SK-N-SH (cell line): Measurements from ENCODE around the gene MOCOS. TPM values are rescaled to one million over a fixed set of nuclear protein-coding genes. Genes with fewer than 3 reads are reported as not detected.

ENCODE experiments used
- CTCF ChIA-PET: fragments of 300-600, 350-600 bp; formaldehyde crosslinking; extraction: SDS; loops from one replicate; lab custom pipeline; 2021; lab: Yijun Ruan, JAX
- POLR2A ChIA-PET: fragments of 350-600 bp; sonication (Branson Sonifier 250); formaldehyde crosslinking; extraction: SDS; loops from one replicate; lab custom pipeline; 2020; ENCODE audit warnings: antibody characterized with exemption, inconsistent platforms; lab: Yijun Ruan, JAX
- DNase-seq: peaks from one replicate; pipeline ENCODE4 v3.0.0; 2012
- H2AFZ ChIP-seq: fragments of 200-600 bp; sonication (generic); 2 replicates; pipeline ENCODE4 v1.8.1; 2016; ENCODE audit warnings: antibody characterized with exemption, mild to moderate bottlenecking, low read depth
- H3F3A ChIP-seq: fragments of 200-600 bp; sonication (generic); replicated peaks from 2 replicates; pipeline ENCODE3; 2016; ENCODE audit warnings: antibody characterized with exemption, mild to moderate bottlenecking; ENCODE audit not compliant: insufficient read depth
- H3K27ac ChIP-seq, 2 experiments: fragments of 200-500 bp in 1 of 2; fragments of 200-600 bp in 1 of 2; sonication (Bioruptor generic) in 1 of 2; sonication (generic), shearing (Covaris generic) in 1 of 2; 2 replicates each; pipeline versions ENCODE4 v1.5.1 to v1.6.1; 2014 to 2016; ENCODE audit warnings: low read depth in 2 of 2, inconsistent platforms in 1 of 2, low read length in 1 of 2, mild to moderate bottlenecking in 1 of 2, mixed read lengths in 1 of 2
- H3K27me3 ChIP-seq: fragments of 200-600 bp; sonication (generic), shearing (Covaris generic); 2 replicates; pipeline ENCODE4 v1.6.1; 2016; ENCODE audit warnings: mixed run types; ENCODE audit not compliant: insufficient read depth
- H3K36me3 ChIP-seq, 2 experiments: fragments of 200-500 bp in 1 of 2; fragments of 200-600 bp in 1 of 2; sonication (Bioruptor generic) in 1 of 2; sonication (generic) in 1 of 2; replicated peaks in 1 of 2; 2 replicates each; pipeline versions ENCODE3 to v1.5.1; 2014 to 2016; ENCODE audit warnings: low read length in 1 of 2, mild to moderate bottlenecking in 1 of 2; ENCODE audit not compliant: insufficient read depth in 2 of 2, control insufficient read depth in 1 of 2
- H3K4me1 ChIP-seq, 2 experiments: fragments of 200-500 bp in 1 of 2; fragments of 200-600 bp in 1 of 2; sonication (Bioruptor generic) in 1 of 2; sonication (generic), shearing (Covaris generic) in 1 of 2; 2 replicates each; pipeline versions ENCODE4 v1.5.1 to v1.6.1; 2014 to 2016; ENCODE audit warnings: low read depth in 1 of 2, low read length in 1 of 2, mixed run types in 1 of 2; ENCODE audit not compliant: insufficient read depth in 2 of 2, control insufficient read depth in 1 of 2
- H3K4me2 ChIP-seq: fragments of 200-600 bp; sonication (generic), shearing (Covaris generic); 2 replicates; pipeline ENCODE4 v1.6.1; 2017; ENCODE audit warnings: mixed run types
- H3K4me3 ChIP-seq, 2 experiments: fragments of 200-500 bp in 1 of 2; fragments of 200-600 bp in 1 of 2; sonication (Bioruptor generic) in 1 of 2; sonication (generic), shearing (Covaris generic) in 1 of 2; 2 replicates each; pipeline versions ENCODE4 v1.5.1 to v1.8.1; 2014 to 2016; ENCODE audit warnings: low read depth in 2 of 2, inconsistent platforms in 1 of 2, low read length in 1 of 2, mild to moderate bottlenecking in 1 of 2, mixed read lengths in 1 of 2, moderate library complexity in 1 of 2
- H3K79me2 ChIP-seq: fragments of 200-600 bp; sonication (generic); 2 replicates; pipeline ENCODE4 v1.8.1; 2017; ENCODE audit warnings: mild to moderate bottlenecking; ENCODE audit not compliant: insufficient read depth
- H3K9ac ChIP-seq: fragments of 200-600 bp; sonication (generic); 2 replicates; pipeline ENCODE4 v1.6.1; 2017; ENCODE audit warnings: mixed run types
- H3K9me2 ChIP-seq: fragments of 200-600 bp; sonication (generic); 2 replicates; pipeline ENCODE4 v1.6.1; 2017; ENCODE audit warnings: mixed run types
- H3K9me3 ChIP-seq: fragments of 200-600 bp; sonication (generic); 2 replicates; pipeline ENCODE4 v1.6.1; 2017; ENCODE audit warnings: mixed run types, mild to moderate bottlenecking, moderate library complexity
- H4K20me1 ChIP-seq: fragments of 200-600 bp; sonication (generic); 2 replicates; pipeline ENCODE4 v1.6.1; 2017; ENCODE audit warnings: mild to moderate bottlenecking, mixed run types; ENCODE audit not compliant: insufficient read depth
- EP300 ChIP-seq, 2 experiments: IDR thresholded peaks; 2 replicates each; pipeline versions ENCODE4 v1.4.0 to v1.6.1; 2012; ENCODE audit warnings: borderline replicate concordance in 1 of 2, low read depth in 1 of 2, low read length in 1 of 2
- EZH2phosphoT487 ChIP-seq: fragments of 200-600 bp; sonication (generic); IDR thresholded peaks from 2 replicates; pipeline ENCODE4 v1.6.1; 2017; ENCODE audit warnings: low read depth, mixed run types, mild to moderate bottlenecking, antibody characterized with exemption, moderate library complexity, borderline replicate concordance
- FOSL2 ChIP-seq: IDR thresholded peaks from 2 replicates; pipeline ENCODE4 v1.4.0; 2012; ENCODE audit warnings: low read depth, mild to moderate bottlenecking, moderate library complexity, borderline replicate concordance
- FOXJ3 ChIP-seq: sonication (generic); formaldehyde crosslinking; IDR thresholded peaks from 2 replicates; pipeline ENCODE4 v1.5.1; 2020; ENCODE audit warnings: mild to moderate bottlenecking, missing genetic modification reagents
- FOXM1 ChIP-seq: IDR thresholded peaks from 2 replicates; pipeline ENCODE4 v1.4.0; 2012; ENCODE audit warnings: low read depth, mild to moderate bottlenecking
- JUND ChIP-seq: IDR thresholded peaks from 2 replicates; pipeline ENCODE4 v1.4.0; 2012
- MEF2A ChIP-seq: IDR thresholded peaks from 2 replicates; pipeline ENCODE4 v1.4.0; 2012; ENCODE audit warnings: low read depth, borderline replicate concordance
- NFIC ChIP-seq: IDR thresholded peaks from 2 replicates; pipeline ENCODE4 v1.4.0; 2012; ENCODE audit warnings: borderline replicate concordance
- NRF1 ChIP-seq: IDR thresholded peaks from 2 replicates; pipeline ENCODE4 v1.6.1; 2012; ENCODE audit warnings: low read depth, mild to moderate bottlenecking, low read length
- POLR2AphosphoS5 ChIP-seq: IDR thresholded peaks from 2 replicates; pipeline ENCODE4 v1.6.1; 2012; ENCODE audit warnings: low read depth, low read length
- RAD21 ChIP-seq: IDR thresholded peaks from 2 replicates; pipeline ENCODE4 v1.6.1; 2012; ENCODE audit warnings: mild to moderate bottlenecking, low read length
- RCOR1 ChIP-seq: fragments of 150-350 bp; IDR thresholded peaks from 2 replicates; pipeline ENCODE4 v1.6.1; 2017; ENCODE audit warnings: antibody characterized with exemption, low read length
- RFX5 ChIP-seq: IDR thresholded peaks from 2 replicates; pipeline ENCODE4 v1.6.1; 2012; ENCODE audit warnings: mild to moderate bottlenecking, improper control_type of control experiment, low read length
- TAF1 ChIP-seq: IDR thresholded peaks from 2 replicates; pipeline ENCODE4 v1.6.1; 2012; ENCODE audit warnings: low read depth, mild to moderate bottlenecking, low read length, moderate library complexity, borderline replicate concordance
- TCF12 ChIP-seq: IDR thresholded peaks from 2 replicates; pipeline ENCODE4 v1.4.0; 2012
- YY1 ChIP-seq: IDR thresholded peaks from 2 replicates; pipeline ENCODE4 v1.4.0; 2012; ENCODE audit warnings: low read depth, mild to moderate bottlenecking
- WGBS: methylation state at CpG from one replicate; pipeline ENCODE4 v1.1.6; 2017; ENCODE audit warnings: low lambda C conversion rate; 5-methylcytosine and 5-hydroxymethylcytosine counted together
- polyA plus RNA-seq, 3 experiments: library from polyadenylated mRNA; depleted of rRNA; stranded (reverse); fragments of >200 nt; gene quantifications; 2 replicates each; pipeline ENCODE4 v1.2.3, GENCODE V29; 2012
- TF ChIP-seq, protein P1 (sequence below): fragments of 150-350 bp; IDR thresholded peaks from 2 replicates; pipeline ENCODE4 v1.6.1; 2016; ENCODE audit warnings: mild to moderate bottlenecking, low read depth, low read length
- TF ChIP-seq, protein P2 (sequence below): fragments of 200-600 bp; sonication (generic); IDR thresholded peaks from 2 replicates; pipeline ENCODE4 v1.6.1; 2017; ENCODE audit warnings: antibody characterized with exemption, mild to moderate bottlenecking, moderate library complexity
- TF ChIP-seq, protein P3 (sequence below): IDR thresholded peaks from 2 replicates; pipeline ENCODE4 v1.6.1; 2012; ENCODE audit warnings: mild to moderate bottlenecking, low read depth, low read length, moderate library complexity

The MOCOS gene
- polyA plus RNA-seq, 1 of the 3 experiments (the other 2 are of a cell fraction): 1.2 TPM

DNA sequence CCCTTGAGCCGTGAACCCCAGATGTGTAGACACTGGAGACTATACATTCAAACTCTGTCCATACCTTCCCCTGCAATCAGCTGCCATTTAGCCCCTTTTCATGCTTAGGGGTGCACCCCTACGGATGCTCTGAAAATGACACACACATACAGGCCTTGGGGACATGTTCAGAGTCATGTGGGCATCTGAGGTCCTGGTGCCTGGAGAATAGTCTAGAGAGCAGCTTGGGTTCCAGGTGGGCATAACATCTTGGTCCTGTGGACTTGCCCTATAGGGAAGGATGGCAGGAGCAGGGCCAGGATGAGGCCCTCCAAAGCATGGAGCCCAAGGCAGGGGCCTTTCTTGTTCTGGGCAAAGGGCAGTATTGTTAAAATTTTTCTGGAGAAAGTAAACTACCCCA, 100.4 kb downstream of the MOCOS start:
- TF ChIP-seq, protein P1, sequence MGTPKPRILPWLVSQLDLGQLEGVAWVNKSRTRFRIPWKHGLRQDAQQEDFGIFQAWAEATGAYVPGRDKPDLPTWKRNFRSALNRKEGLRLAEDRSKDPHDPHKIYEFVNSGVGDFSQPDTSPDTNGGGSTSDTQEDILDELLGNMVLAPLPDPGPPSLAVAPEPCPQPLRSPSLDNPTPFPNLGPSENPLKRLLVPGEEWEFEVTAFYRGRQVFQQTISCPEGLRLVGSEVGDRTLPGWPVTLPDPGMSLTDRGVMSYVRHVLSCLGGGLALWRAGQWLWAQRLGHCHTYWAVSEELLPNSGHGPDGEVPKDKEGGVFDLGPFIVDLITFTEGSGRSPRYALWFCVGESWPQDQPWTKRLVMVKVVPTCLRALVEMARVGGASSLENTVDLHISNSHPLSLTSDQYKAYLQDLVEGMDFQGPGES: no peak
- TF ChIP-seq TCF12 (no peak), NFIC (no peak), EP300 (IDR thresholded peaks at IDR 0.05; ENCODE audit: borderline replicate concordance in 1 of 2, low read depth in 1 of 2, low read length in 1 of 2) (no peak), NRF1 (no peak), RFX5 (no peak), FOXM1 (no peak), RCOR1 (no peak), EZH2phosphoT487 (no peak), TAF1 (no peak), FOSL2 (no peak), POLR2AphosphoS5 (no peak), MEF2A (no peak), YY1 (no peak), JUND (no peak)
- TF ChIP-seq, protein P2, sequence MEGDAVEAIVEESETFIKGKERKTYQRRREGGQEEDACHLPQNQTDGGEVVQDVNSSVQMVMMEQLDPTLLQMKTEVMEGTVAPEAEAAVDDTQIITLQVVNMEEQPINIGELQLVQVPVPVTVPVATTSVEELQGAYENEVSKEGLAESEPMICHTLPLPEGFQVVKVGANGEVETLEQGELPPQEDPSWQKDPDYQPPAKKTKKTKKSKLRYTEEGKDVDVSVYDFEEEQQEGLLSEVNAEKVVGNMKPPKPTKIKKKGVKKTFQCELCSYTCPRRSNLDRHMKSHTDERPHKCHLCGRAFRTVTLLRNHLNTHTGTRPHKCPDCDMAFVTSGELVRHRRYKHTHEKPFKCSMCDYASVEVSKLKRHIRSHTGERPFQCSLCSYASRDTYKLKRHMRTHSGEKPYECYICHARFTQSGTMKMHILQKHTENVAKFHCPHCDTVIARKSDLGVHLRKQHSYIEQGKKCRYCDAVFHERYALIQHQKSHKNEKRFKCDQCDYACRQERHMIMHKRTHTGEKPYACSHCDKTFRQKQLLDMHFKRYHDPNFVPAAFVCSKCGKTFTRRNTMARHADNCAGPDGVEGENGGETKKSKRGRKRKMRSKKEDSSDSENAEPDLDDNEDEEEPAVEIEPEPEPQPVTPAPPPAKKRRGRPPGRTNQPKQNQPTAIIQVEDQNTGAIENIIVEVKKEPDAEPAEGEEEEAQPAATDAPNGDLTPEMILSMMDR: no peak
- Histone ChIP-seq H3K27ac (no peak overlapping the region), H3K9ac (no peak overlapping the region), H3K27me3 (no peaks in the 10 kb centered on the region), H3K4me3 (no peak overlapping the region), H3K9me3 (0 out of 2 replicates have a peak, but pooled peaks cover 7% of the 10 kb centered on the region), H3K36me3 (no peaks in the 10 kb centered on the region), H3K79me2 (no peaks in the 10 kb centered on the region), H3K4me2 (no peak overlapping the region), H3K9me2 (no peaks in the 10 kb centered on the region), H3K4me1 (peaks cover 0 to 3% of the 10 kb centered on the region in 2 experiments; a peak in 1 of 4 replicates), H3F3A (no peaks in the 10 kb centered on the region), H2AFZ (no peak overlapping the region), H4K20me1 (no peaks in the 10 kb centered on the region)
- CTCF ChIA-PET: interaction anchor here (0.9 to 11.3 kb wide), 5 partner anchors 8 to 901 kb away, joined by 3 to 136 read pairs (median 3); no protein-coding TSS in a partner anchor
- WGBS: 51% methylated on average over 2 of the region's 2 CpGs
- DNase-seq: no peak
- POLR2A ChIA-PET: no interaction called here

DNA sequence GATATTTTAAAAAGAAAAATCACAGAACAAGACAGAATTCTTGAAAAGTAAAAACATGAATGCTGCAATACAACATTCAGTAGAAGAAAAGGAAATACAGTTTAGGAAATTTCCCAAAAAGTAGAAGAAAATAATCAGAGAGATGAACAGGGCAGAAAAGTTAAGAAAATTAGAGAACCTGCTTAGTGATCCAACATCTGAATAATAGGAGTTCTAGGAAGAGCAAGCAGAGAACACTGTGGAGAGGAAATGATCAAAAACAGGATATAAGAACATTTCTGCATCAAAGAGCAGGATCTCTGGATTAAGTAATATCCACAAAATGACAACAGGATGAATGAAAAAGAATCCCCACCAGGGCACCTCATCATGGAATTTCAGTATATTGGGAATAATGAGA, 101.4 kb downstream of the MOCOS start:
- no peak overlapping the region for H2AFZ ChIP-seq
- no peak for DNase-seq
- no peaks in the 10 kb centered on the region for H3K36me3 ChIP-seq
- H3K4me3 ChIP-seq: no peak overlapping the region
- no peak overlapping the region for H3K27ac ChIP-seq
- H3K27me3 ChIP-seq: no peaks in the 10 kb centered on the region
- POLR2A ChIA-PET: no interaction called here
- no peak overlapping the region for H3K9ac ChIP-seq
- CTCF ChIA-PET: interaction anchor here (0.6 to 11.3 kb wide), 2 partner anchors 192 to 532 kb away, joined by 3 to 136 read pairs; no protein-coding TSS in a partner anchor
- no peak overlapping the region for H3K4me2 ChIP-seq
- no peaks in the 10 kb centered on the region for H3K9me2 ChIP-seq
- no peaks in the 10 kb centered on the region for H3F3A ChIP-seq
- peaks cover 7% of the 10 kb centered on the region; the same call in 1 of the 2 replicates for H3K9me3 ChIP-seq
- no peaks in the 10 kb centered on the region for H3K79me2 ChIP-seq
- H4K20me1 ChIP-seq: no peaks in the 10 kb centered on the region
- H3K4me1 ChIP-seq: peaks cover 0 to 3% of the 10 kb centered on the region in 2 experiments; a peak in 1 of 4 replicates
- TF ChIP-seq, protein P2: no peak
- TF ChIP-seq TCF12 (no peak), FOXJ3 (CRISPR knock-in tag) (no peak), FOSL2 (no peak), FOXM1 (no peak), NFIC (no peak), RAD21 (no peak)
- TF ChIP-seq, protein P1: no peak
- TF ChIP-seq, protein P3, sequence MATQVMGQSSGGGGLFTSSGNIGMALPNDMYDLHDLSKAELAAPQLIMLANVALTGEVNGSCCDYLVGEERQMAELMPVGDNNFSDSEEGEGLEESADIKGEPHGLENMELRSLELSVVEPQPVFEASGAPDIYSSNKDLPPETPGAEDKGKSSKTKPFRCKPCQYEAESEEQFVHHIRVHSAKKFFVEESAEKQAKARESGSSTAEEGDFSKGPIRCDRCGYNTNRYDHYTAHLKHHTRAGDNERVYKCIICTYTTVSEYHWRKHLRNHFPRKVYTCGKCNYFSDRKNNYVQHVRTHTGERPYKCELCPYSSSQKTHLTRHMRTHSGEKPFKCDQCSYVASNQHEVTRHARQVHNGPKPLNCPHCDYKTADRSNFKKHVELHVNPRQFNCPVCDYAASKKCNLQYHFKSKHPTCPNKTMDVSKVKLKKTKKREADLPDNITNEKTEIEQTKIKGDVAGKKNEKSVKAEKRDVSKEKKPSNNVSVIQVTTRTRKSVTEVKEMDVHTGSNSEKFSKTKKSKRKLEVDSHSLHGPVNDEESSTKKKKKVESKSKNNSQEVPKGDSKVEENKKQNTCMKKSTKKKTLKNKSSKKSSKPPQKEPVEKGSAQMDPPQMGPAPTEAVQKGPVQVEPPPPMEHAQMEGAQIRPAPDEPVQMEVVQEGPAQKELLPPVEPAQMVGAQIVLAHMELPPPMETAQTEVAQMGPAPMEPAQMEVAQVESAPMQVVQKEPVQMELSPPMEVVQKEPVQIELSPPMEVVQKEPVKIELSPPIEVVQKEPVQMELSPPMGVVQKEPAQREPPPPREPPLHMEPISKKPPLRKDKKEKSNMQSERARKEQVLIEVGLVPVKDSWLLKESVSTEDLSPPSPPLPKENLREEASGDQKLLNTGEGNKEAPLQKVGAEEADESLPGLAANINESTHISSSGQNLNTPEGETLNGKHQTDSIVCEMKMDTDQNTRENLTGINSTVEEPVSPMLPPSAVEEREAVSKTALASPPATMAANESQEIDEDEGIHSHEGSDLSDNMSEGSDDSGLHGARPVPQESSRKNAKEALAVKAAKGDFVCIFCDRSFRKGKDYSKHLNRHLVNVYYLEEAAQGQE: no peak
